ENCODE data around the gene PCIF1.
"Not testable (repeated sequence)": the region's sequence is repeated elsewhere in the genome, so short reads cannot be mapped to it uniquely, and the experiment has no call there.

The PCIF1 gene

DNA sequence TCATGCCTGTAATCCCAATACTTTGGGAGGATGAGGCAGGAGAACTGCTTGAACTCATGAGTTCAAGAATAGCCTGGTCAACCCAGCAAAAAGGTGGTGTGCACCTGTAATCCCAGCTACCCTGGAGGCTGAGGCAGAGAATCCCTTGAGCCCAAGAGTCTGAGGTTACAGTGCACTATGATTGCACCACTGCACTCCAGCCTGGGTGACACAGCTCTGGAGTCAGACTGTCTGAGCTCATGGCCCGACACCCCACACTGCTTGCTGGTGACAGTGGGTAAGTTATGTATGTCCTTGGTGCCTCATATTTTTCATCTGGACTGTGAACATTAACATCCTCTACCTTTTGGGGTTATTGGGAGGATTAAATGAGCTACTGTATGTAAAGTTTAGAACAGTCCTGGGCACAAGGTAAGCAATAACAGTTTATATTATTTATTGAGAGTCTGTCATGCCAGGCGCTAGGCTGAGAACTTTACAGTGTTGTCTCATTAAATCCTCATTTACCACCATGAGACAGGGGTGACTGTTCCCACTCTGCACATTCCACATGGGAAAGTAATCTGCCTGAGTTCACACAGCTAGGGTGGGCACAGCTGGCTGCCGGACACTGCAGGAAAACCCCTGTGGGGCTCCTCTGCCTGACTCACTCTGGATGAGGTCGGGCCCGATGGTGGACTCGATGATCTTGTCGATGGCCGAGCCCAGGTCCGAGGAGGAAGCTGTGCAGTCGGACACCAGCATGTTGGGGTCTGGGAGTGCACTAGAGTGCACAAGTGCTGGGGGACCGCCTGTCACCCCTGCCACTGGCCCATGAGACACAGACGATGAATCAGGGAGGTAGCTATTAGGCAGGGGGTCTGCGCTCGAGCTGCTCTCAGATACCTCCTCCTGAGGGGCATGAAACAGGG, 34.6 kb downstream of the PCIF1 start:
- DNase-seq: no peak

DNA sequence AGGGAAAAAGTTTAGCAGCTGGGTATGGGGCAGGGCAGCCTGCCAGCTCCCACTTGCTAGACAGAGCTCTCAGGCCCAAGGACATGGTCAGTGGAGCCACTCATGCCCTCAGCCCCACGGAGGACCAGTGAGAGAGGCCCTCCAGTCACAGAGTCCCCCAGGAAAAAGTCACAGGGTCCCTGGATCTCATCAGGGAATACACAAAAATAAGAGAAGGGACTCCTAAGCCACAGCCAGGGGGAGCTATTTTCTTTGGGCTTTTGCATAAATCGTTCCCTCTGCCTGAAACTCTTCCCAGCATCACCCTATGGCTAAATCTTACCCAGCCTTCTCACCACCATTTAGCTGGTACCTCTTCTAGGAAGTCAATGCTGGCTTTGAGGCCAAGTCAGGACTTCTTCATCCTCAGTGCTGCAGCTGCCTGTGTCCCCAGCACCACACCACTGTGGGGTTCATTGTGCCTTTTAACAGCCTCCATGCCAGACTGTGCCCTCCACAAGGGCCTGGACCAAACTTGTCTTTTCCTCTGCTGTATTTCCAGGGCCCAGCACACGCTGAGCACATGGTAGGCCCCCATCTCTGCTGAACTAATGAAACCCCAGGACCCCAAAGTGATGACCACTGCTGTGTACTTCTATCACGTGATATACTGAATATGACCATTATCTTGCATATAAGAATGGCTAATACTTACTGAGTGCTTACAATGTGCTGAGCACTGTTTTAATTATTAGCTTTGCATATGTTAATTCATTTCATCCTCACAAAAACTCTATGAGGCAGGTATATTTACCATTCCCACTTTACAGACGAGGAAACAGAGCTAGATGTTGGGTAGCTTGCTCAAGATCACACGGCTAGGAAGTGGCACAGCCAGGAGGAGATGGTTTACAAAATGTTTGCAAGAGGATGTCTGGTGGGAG, 35.5 kb downstream of the PCIF1 start:
- peak; percentile 18 to 62 (median 36) for DNase-seq

GRCh38 chr20:45970646-45971424, 36.4 kb downstream of the PCIF1 start:
- no peak for DNase-seq

- no peak for DNase-seq
These were observed 36.9 kb downstream of the PCIF1 start for GRCh38 chr20:45971425-45971674.

GRCh38 chr20:45971675-45972499, 37.4 kb downstream of the PCIF1 start, which contains the start of gene ZNF335:
Gene ZNF335, minus strand, starts transcription at chr20:45972203. Its CDS starts 793 bp downstream, at chr20:45971410.
- DNase-seq: peak; percentile 95 to 99 (median 99)

DNA sequence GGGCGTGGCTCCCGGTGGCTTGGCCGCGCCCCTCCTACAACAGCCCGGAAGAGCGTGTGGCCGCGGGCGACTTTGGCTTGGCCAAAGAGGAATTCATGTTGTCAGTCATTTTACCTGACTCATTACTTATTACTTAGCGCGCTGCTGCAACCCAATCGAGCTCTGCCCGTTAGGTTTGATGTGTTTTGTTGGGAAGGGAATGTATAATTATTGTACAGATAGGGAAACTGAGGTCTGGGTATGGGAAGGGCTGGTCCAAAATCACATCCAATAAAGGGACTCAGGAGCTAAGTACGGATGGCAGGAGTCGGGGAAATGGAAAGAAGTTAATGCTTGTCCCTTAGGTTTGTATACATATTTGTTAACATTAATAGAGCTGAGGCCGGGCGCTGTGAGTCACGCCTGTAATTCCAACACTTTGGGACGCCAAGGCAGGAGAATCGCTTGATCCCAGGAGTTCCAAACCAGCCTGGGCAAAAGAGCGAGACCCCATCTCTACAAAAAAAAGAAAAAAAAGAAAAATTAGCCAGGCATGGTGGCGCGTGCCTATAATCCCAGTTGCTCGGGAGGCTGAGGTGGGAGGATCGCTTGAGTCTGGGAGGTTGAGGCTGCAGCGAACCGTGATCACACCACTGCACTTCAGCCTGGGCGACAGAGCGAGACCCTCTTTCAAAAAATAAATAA, 38.2 kb downstream of the PCIF1 start:
- peak in 1 of 3 experiments; percentile 7 for DNase-seq

DNA sequence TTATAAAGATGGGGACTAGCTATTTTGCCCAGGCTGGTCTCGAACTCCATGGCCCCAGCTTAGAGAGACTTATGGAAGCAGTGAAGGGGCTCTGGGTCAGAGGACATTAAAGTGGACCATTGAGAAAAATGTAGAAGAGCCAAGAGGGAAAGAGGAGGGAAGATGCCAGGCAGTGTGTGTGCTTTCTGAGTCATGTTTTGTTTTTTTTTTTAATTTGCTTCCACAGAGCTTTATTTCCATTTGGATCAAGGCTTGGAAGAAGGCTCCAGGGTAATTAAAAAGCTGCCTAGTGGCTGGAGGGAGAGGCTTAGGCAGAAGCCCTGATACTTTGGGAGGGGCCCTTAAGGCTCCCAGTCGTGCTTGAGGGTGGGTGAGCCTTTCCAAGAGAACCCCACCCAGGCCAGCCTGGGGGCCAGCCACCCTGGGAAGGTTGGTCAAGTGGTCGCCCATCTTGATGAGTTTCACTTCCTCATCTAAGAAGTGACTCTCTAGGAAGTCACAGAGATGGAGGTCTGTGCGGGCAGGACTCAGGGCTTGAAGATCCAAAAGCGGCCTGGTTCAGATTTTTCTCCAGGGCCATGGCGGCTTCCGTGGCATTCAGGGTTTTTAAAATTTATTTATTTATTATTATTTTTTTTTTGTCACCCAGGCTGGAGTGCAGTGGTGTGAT, 40.5 kb downstream of the PCIF1 start:
- DNase-seq: no peak

- DNase-seq: no peak
These were observed 41.2 kb downstream of the PCIF1 start for GRCh38 chr20:45975686-45976085.

DNA sequence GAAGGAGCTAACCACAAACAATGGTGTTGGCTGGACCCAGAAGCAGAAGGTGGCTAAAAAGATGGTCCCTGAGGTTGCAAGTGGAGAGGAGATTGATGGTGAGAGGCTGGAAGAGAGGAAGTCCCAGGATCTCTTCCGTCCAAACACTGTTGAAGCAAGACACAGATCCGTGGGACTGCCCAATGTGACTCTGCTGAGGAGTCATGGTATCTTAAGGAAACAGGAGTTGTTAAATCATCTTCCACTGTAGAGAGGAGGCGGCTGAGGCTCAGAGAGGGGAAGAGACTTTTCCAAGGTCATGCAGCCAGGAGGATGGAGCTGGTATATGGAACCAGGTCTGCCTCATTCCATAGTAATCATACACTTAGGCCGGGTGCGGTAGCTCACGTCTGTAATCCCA, 41.6 kb downstream of the PCIF1 start:
- DNase-seq: no peak

- no peak for DNase-seq
These were observed 46.8 kb downstream of the PCIF1 start for GRCh38 chr20:45981261-45981660.

DNA sequence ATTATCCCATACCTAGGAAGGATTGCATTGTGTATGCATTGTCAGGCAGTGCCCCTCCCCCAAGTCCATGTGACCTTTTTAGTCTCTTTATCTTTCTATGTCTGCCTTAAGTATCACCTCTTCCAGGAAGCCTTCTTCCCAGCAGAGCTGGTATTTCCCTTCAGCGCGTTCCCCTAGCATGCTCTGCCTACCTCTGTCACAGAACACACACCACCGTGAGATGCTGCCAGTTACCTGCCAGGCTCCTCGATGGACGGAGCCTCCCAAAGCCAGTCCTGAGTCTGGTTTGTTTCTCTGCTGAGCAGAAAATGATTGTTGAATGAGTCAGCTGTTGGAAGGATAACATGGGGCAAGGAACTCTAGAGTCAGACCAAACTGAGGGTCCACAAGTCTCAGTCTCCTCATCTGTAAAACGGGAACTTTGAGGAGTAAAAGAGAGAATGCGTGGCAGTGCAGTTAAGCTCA, 48.8 kb downstream of the PCIF1 start:
- DNase-seq: no peak

DNA sequence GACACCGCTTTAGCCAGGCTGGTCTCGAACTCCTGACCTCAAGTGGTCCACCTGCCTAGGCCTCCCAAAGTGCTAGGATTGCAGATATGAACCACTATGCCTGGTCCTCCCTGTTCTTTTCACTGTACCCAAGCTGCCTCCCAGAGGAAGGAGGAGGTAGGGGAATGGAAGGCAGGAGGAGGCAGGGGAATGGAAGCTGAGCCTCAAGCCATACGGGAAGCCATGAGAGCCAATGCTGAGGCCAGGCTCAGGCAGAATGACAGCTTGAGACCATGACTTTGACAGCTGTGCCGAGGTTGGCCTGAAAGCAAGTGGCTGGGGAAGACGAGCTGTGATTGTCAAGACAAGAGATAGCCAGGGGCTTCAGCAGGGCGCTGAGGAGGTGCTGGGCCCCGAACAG, 51.1 kb downstream of the PCIF1 start:
- DNase-seq: no peak

GRCh38 chr20:45987108-45987780, 52.8 kb downstream of the PCIF1 start:
- peak; percentile 65 to 76 (median 66) for DNase-seq

DNA sequence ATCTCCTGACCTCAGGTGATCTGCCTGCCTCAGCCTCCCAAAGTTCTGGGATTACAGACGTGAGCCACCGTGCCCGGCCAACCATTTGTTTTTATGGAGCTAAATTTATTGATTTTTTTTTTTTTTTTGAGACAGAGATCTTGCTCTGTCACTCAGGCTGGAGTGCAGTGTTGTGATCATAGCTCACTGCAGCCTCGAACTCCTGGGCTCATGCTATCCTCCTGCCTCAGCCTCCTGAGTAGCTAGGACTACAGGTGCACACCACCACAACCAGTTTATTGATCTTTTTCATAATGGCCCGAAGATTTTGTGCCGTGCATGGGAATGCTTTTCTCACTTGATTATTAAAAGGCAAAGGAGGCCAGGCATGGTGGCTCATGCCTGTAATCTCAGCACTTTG, 54.3 kb downstream of the PCIF1 start:
- not testable (repeated sequence) for DNase-seq

GRCh38 chr20:45991616-45992015, 57.1 kb downstream of the PCIF1 start:
- no peak for DNase-seq

DNA sequence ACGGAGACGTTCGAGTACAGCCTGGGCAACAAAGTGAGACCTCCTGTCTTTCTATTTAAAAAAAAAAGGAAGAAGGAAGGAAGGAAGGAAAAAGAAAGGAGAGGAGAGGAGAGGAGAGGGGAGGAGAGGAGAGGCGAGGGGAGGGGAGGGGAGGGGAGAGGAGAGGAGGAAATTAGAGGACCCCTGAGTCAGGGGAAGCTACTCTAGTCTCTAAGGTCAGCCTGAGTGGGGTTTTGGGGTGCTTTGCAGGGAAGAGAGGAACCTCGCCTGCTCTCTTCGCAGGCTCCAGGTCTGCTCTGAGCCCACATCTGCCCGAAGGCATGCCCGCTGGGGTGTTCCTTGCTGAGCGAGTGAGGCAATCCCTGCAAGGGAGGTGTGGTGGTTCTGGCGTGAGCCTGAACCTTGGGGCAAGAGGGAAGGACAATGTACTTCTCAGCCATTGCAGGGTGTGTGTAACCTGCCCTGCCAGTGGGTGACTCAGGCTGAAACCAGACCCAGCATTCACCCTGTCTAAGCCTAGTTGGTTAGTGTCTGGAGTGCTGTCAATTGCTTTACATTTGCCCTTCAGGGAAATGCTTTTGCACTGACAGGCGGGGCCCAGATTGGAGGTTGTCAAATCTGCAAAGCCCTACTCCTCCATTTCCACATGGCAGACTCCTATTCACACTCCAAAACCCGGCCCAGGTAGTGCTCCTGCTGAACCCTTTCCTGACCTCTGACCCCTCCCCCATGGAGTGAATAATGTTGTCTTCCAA, 58.9 kb downstream of the PCIF1 start:
- peak in 1 of 3 experiments; percentile 3 for DNase-seq

DNA sequence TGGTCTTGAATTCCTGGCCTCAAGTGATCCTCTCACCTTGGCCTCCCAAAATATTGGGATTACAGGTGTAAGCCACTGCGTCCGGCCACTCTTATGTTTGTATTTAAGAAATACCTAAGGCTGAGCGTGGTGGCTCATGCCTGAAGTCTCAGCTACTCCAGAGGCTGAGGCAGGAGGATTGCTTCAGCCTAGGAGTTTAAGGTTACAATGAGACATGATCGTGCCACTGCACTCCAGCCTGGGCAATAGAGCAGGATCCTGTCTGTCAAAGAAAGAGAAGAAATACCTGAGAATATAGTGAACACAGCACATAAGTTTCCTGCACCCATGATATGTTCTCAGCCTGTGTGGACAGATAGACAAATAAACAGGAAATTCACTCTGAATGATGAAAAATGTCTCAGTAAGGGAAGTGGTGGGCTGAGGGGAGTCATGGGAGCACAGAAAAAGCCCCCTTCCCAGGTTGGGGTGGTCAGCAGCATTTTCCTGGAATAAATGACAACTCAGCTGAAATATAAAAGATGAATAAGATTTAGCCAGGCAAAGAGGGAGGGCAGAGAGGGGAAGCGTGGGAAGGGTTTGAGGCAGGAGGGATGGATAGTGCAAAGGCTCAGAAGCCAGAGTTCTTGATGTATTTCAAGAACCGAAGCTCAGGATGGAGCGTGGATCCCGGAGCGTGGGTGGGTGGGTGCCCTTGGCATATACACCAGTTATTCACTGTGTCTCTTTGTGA, 60.4 kb downstream of the PCIF1 start:
- DNase-seq: no peak

DNA sequence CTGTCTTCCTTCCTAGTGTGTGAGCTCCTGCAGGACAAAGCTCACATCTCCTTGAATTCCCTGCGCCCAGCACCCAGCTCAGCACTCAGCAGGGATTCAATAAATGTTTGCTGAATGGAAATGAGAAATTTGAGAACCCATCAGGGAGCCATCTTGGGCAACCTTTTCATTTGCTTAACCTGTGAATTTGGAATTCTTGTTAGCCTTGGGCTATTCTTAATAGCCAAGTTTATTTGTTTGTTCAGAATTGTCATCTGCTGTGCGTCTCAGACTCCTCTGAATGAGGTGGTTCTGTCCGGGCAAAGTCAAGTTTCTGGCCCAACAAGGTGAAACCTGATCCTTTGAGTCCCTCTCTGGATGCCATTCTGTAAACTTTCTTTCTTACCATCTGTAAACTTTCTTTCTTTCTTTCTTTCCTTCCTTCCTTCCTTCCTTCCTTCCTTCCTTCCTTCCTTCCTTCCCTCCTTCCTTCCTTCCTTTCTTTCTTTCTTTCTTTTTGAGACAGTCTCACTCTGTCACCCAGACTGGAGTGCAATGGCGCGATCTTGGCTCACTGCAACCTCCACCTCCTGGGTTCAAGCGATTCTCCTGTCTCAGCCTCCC, 61.1 kb downstream of the PCIF1 start:
- DNase-seq: peak in 2 of 3 experiments; percentile 12 to 47
